ENCODE measurements around the gene HS3ST4.

GRCh38 chr16:25783226-25783625, 91.5 kb downstream of the HS3ST4 start:
- TF ChIP-seq CTCF (IDR thresholded peaks at IDR 0.05; ENCODE audit: extremely low read depth in 1 of 2, insufficient read depth in 1 of 2, low read depth in 1 of 2, low read length in 2 of 2) (no peak), FOS (IDR thresholded peaks at IDR 0.05; ENCODE audit: borderline replicate concordance, insufficient read depth, low read length) (no peak), MAX (IDR thresholded peaks at IDR 0.05; ENCODE audit: insufficient read depth, insufficient read length) (no peak), POLR2A (IDR thresholded peaks at IDR 0.05; ENCODE audit: low read depth, low read length) (no peak), POLR2AphosphoS5 (IDR thresholded peaks at IDR 0.05; ENCODE audit: insufficient read depth, low read depth, low read length) (no peak), EZH2 (IDR thresholded peaks at IDR 0.05; ENCODE audit: borderline replicate concordance, low read depth, low read length, severe bottlenecking) (no peak), GATA2 (IDR thresholded peaks at IDR 0.05; ENCODE audit: insufficient read depth, insufficient read length, low read depth, low read length) (no peak)

Data from endothelial cell of umbilical vein (primary cell).